NOMO-1 treated with DMSO at 0.1 percent for 48 hours (cell line): ENCODE measurements around the gene TUBB6.

Source experiments
- DNase-seq: peaks from one replicate; lab custom pipeline; 2025; ENCODE audit not compliant: unreplicated experiment; lab: John Stamatoyannopoulos, UW

Gene TUBB6

GRCh38 chr18:12290086-12290485, 18.0 kb upstream of the TUBB6 start:
- DNase-seq, result no peak

GRCh38 chr18:12291161-12291560, 16.9 kb upstream of the TUBB6 start:
- DNase-seq, result no peak

DNA sequence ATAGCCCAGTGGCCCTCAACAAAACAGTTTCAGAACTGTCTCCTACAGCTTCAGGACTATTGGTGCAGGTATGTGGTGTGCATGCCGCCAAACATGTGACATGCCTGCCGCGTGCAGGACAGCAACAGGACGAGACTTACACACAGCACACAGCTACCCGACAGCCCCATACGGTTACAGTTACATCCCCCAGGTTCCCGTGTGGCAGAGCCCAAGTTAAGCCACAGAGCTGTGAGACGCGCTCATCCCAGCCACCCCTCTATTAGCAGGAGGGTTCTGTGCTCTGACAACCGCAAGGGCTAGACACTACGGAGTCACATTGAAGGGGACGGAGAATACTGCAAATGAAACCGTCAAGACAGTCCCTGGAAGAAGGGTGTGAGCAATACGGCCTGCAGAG, 16.4 kb upstream of the TUBB6 start:
- no peak for DNase-seq

GRCh38 chr18:12293831-12294230, 14.2 kb upstream of the TUBB6 start:
- no peak for DNase-seq

DNA sequence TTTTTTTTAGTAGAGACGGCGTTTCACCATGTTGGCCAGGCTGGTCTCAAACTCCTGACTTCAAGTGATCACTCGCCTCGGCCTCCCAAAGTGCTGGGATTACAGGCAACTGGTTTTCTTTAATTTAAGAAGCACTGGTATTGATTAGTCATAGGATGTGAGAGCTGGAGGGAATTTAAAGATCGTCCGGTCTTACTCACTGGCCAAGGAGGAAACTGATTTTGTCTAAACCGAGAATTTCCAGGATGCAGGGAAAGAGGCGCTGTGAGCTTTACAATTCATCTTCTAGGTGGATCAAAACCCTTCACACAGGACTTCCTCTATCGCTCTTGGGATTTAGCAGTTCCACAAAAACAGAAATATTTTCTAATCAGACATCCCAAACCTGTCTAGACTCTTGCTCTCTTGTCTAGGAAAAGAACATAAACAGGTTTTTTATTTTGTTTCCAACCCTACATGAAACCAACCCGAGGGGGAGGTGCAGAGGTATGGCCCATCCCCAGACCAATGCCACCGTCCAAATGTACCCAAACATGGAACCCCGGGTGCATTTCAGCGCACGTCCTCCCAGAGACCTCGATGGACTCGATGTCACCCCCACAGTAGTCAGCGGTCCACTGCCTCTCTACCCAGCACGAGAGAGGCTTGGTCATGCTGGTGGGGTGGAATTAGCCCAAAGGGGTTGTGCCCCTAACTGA, 12.5 kb upstream of the TUBB6 start:
- no peak for DNase-seq

- DNase-seq, result no peak
Measured at GRCh38 chr18:12296087-12296403, 12.0 kb upstream of the TUBB6 start.

- DNase-seq, result no peak
Measured at GRCh38 chr18:12296457-12296856, 11.6 kb upstream of the TUBB6 start.

GRCh38 chr18:12299862-12300261, 8.2 kb upstream of the TUBB6 start:
- DNase-seq, result no peak

GRCh38 chr18:12301263-12302005, 6.6 kb upstream of the TUBB6 start:
- no peak for DNase-seq

GRCh38 chr18:12302391-12303147, 5.5 kb upstream of the TUBB6 start:
- no peak for DNase-seq

DNA sequence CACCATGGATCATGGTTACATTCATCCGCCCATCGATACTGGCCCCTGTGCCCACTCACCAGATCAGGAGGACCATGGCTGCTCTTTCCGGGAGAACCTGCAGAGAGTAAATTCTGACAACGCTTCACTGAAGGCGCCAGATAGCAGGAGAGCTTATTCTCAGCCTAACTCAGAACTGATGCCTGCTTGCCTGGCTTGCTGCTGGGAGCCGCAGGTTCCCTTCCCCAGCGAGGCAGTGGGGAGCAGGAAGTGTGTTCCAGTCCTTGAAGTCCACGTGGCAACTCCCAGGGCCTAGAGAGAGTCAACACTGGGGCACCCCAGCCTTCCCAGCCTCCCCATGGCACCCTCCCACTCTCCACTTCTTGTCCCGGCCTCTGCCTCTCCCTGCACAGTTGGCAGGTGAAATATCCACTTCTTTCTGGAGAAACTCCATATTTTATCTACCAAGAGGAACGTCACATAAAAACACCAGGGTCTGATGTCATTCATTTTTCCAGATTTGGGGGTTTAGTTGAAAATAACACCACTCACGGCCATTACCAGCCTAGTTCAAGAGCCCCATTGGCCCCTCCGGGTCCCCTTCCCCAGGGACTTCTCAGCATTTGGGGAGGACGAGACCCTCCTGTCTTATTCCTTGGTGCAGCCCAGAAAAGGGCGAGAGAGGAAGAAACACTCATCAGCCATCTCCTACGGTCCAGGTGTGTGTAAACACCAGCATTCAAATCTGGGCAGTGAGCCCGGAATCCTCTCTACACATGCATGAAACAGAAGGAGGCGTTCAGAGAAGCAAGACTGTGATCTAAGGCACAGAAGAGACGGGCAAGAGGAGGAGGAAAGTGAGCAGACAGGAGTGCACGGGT, 3.5 kb upstream of the TUBB6 start:
- no peak for DNase-seq

- DNase-seq, result no peak
Measured at GRCh38 chr18:12305211-12305610, 2.8 kb upstream of the TUBB6 start.

DNA sequence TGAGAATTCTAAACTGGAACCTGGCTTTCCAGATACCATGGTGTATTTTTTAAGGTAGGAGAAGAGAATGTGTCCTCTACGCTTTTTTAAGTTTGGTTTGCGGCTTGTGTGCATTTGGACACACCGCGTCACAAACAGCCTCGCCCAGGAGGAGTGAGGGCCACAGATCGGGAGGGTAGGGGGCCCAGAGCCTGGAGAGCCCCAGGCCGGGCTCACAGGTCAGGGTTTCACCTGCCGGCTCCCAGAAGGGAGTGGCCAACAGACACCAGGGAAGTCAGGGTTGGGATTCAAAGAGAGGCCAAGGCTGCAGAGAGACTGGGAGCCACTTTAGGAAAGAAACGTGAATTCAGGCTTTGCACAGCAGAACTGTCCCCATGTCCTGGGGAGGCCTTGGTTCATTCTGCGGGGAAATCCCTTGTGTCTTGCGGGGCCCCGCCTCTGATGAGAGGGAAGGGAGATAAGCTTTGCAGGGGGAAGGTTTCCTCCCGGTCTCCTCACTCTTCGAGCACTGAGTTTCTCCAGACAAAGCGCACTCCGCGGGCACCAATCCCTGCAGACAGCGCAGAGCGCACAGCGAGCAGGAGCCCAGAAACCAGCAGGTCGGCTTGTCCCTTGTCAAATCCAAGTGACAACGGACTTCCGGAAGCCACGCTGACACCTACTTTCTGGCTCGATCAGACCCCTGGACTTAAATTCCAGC, 2.0 kb upstream of the TUBB6 start:
- no peak for DNase-seq

DNA sequence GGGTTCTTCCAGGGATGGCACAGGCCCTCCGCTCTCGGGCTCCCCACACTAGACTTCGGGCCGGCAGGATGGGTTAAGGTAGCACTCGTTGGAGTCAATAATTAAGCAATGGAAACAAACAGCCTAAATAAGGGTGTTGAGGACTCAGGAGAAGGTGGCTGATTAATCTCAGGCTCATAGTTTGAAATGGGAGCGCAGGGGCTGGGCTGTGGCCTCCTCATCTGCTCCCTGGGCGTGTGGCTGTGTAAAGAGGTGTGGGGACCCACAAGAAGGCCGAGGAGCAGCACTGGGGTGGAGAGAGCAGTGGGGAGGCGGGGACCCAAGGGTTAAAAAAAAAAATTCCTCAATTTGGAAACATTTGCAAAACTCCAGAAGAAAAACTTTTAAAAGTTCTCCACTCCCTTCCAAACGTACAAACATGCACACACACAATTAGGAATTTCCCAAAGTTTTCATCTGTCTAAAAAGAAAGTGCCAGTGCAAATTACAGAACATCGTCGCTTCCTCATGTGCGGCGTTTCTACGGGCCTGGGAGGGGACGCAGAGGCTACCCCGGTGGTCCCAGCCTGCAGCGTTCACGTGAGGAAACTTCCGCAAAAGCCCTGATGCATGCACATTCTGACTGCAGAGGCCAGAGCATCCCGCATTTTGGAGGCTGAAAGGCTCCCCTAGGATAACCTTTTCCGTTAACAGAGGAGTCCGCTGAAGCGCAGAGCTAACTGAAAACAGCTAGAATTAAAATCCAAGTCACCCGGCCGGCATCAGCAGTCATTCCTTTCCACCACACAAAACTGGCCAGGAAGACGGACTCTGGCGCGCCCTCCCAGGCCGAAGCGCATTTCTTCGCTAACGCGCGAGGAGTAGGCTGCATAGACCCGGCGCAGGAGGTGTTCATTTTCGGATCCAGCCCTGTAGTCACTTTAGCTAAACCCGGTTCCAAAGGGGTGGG, 1.0 kb upstream of the TUBB6 start:
- DNase-seq, result peak; percentile 40

- peak; percentile 66 for DNase-seq
Measured at GRCh38 chr18:12308386-12309100, 502 bp downstream of the TUBB6 start.

GRCh38 chr18:12309683-12310198, 1.7 kb downstream of the TUBB6 start:
- no peak for DNase-seq

- DNase-seq, result no peak
Measured at GRCh38 chr18:12310762-12311161, 2.7 kb downstream of the TUBB6 start.

- DNase-seq, result no peak
Measured at GRCh38 chr18:12312976-12313375, 4.9 kb downstream of the TUBB6 start.
